ENCODE measurements around the gene COL5A3. TPM values are rescaled to one million over a fixed set of nuclear protein-coding genes. Genes with fewer than 3 reads are reported as not detected.

Gene COL5A3
- total RNA-seq, 2 donors from 2014 or later: 2.0 to 12.7 TPM

GRCh38 chr19:9916719-9917118 is 93.6 kb downstream of the COL5A3 start:
- Histone ChIP-seq H3K4me1 (replicated peaks) (no peaks in the 10 kb centered on the region), H3K4me3 (no peak overlapping the region), H3K27me3 (replicated peaks; ENCODE audit: insufficient read depth) (no peaks in the 10 kb centered on the region), H3K27ac (no peak overlapping the region), H3K9me3 (no peaks in the 10 kb centered on the region), H3K36me3 (no peaks in the 10 kb centered on the region)
- TF ChIP-seq POLR2AphosphoS5 (IDR thresholded peaks at IDR 0.05) (no peak), CTCF (IDR thresholded peaks at IDR 0.05) (no peak), POLR2A (IDR thresholded peaks at IDR 0.05) (no peak)
- intact Hi-C loops (cut with DNase I): no loop called here
- no peak for DNase-seq (ENCODE audit: low spot score)
- 49% methylated on average over 6 of the region's 6 CpGs for WGBS

GRCh38 chr19:9914315-9915207 is 95.7 kb downstream of the COL5A3 start:
- Histone ChIP-seq H3K27ac (peak overlapping the region; percentile 51 to 60), H3K27me3 (replicated peaks; ENCODE audit: insufficient read depth) (no peaks in the 10 kb centered on the region), H3K4me3 (peak overlapping the region; percentile 41 to 61), H3K36me3 (no peaks in the 10 kb centered on the region), H3K9me3 (no peaks in the 10 kb centered on the region), H3K4me1 (replicated peaks) (no peaks in the 10 kb centered on the region)
- peak; percentile 53 to 80 (median 66) for TF ChIP-seq CTCF (IDR thresholded peaks at IDR 0.05)
- no peak for TF ChIP-seq POLR2AphosphoS5 (IDR thresholded peaks at IDR 0.05)
- TF ChIP-seq POLR2A (IDR thresholded peaks at IDR 0.05): no peak
- intact Hi-C loops (cut with DNase I): no loop called here
- DNase-seq (ENCODE audit: low spot score): peak; percentile 62
- WGBS: 2% methylated on average over 54 of the region's 65 CpGs

- Histone ChIP-seq H3K27ac (peak overlapping the region; percentile 51 to 60), H3K36me3 (no peaks in the 10 kb centered on the region), H3K4me3 (peak overlapping the region; percentile 41 to 61), H3K4me1 (replicated peaks) (no peaks in the 10 kb centered on the region), H3K27me3 (replicated peaks; ENCODE audit: insufficient read depth) (no peaks in the 10 kb centered on the region), H3K9me3 (no peaks in the 10 kb centered on the region)
- TF ChIP-seq POLR2A (IDR thresholded peaks at IDR 0.05) (no peak), CTCF (IDR thresholded peaks at IDR 0.05) (no peak), POLR2AphosphoS5 (IDR thresholded peaks at IDR 0.05) (no peak)
- 0% methylated on average over 19 of the region's 27 CpGs for WGBS
- DNase-seq (ENCODE audit: low spot score): no peak
- intact Hi-C loops (cut with DNase I): no loop called here
These were observed 96.3 kb downstream of the COL5A3 start for GRCh38 chr19:9914001-9914314.

GRCh38 chr19:9913237-9914000 is 96.9 kb downstream of the COL5A3 start:
- WGBS: 5% methylated on average over 54 of the region's 95 CpGs
- no peak for TF ChIP-seq POLR2A (IDR thresholded peaks at IDR 0.05)
- no peak for TF ChIP-seq POLR2AphosphoS5 (IDR thresholded peaks at IDR 0.05)
- TF ChIP-seq CTCF (IDR thresholded peaks at IDR 0.05): no peak
- intact Hi-C loops (cut with DNase I): no loop called here
- Histone ChIP-seq H3K4me3 (peak overlapping the region; percentile 41 to 61), H3K27me3 (replicated peaks; ENCODE audit: insufficient read depth) (no peaks in the 10 kb centered on the region), H3K4me1 (replicated peaks) (no peaks in the 10 kb centered on the region), H3K27ac (peak overlapping the region in 1 of 2 donors; percentile 51), H3K9me3 (no peaks in the 10 kb centered on the region), H3K36me3 (no peaks in the 10 kb centered on the region)
- peak; percentile 24 for DNase-seq (ENCODE audit: low spot score)

Measured in prostate gland (tissue), 2 donors.